Trophoblast cell (in vitro differentiated cells and primary cell): Measurements from ENCODE around the gene ADARB2.

Experiments
- DNase-seq, 2 donors: peaks; one replicate each; pipeline ENCODE4 v3.0.0-alpha.2; 2016
- H2AFZ ChIP-seq: 2 replicates; pipeline ENCODE4 v1.6.1; 2013; ENCODE audit warnings: low read length, moderate library complexity, mild to moderate bottlenecking; ENCODE audit not compliant: insufficient read depth, poor library complexity
- H2AK5ac ChIP-seq: 2 replicates; pipeline ENCODE4 v1.6.1; 2013; ENCODE audit warnings: mild to moderate bottlenecking, low read length
- H2BK120ac ChIP-seq: 2 replicates; pipeline ENCODE4 v1.6.1; 2013; ENCODE audit warnings: low read length, mild to moderate bottlenecking, moderate library complexity; ENCODE audit not compliant: insufficient read depth, poor library complexity
- H2BK12ac ChIP-seq: 2 replicates; pipeline ENCODE4 v1.6.1; 2013; ENCODE audit warnings: mild to moderate bottlenecking, low read length, moderate library complexity
- H2BK5ac ChIP-seq: 2 replicates; pipeline ENCODE4 v1.6.1; 2013; ENCODE audit warnings: low read length, low read depth, moderate library complexity, mild to moderate bottlenecking; ENCODE audit not compliant: poor library complexity
- H3K14ac ChIP-seq: 2 replicates; pipeline ENCODE4 v1.6.1; 2013; ENCODE audit warnings: mild to moderate bottlenecking, low read length
- H3K18ac ChIP-seq: 2 replicates; pipeline ENCODE4 v1.6.1; 2013; ENCODE audit warnings: mild to moderate bottlenecking, low read length
- H3K23ac ChIP-seq: 2 replicates; pipeline ENCODE4 v1.6.1; 2013; ENCODE audit warnings: low read length
- H3K27ac ChIP-seq: 2 replicates; pipeline ENCODE4 v1.5.1; 2013; ENCODE audit warnings: low read depth, mild to moderate bottlenecking, inconsistent platforms, low read length, moderate library complexity
- H3K27me3 ChIP-seq: 2 replicates; pipeline ENCODE4 v1.6.1; 2013; ENCODE audit warnings: inconsistent platforms, mild to moderate bottlenecking, low read length, moderate library complexity; ENCODE audit not compliant: insufficient read depth
- H3K36me3 ChIP-seq, 2 experiments: 1 replicate in 1 of 2; 2 replicates in 1 of 2; pipeline ENCODE4 v1.6.1; 2013; ENCODE audit warnings: low read length in 2 of 2, mild to moderate bottlenecking in 2 of 2, moderate library complexity in 1 of 2; ENCODE audit not compliant: insufficient read depth in 2 of 2, control insufficient read depth in 1 of 2
- H3K4ac ChIP-seq: 2 replicates; pipeline ENCODE4 v1.6.1; 2013; ENCODE audit warnings: low read depth, mild to moderate bottlenecking, low read length, moderate library complexity
- H3K4me1 ChIP-seq, 2 experiments: 1 replicate in 1 of 2; 2 replicates in 1 of 2; pipeline ENCODE4 v1.6.1; 2013; ENCODE audit warnings: low read length in 2 of 2, mild to moderate bottlenecking in 2 of 2, moderate library complexity in 1 of 2; ENCODE audit not compliant: insufficient read depth in 2 of 2, control insufficient read depth in 1 of 2
- H3K4me2 ChIP-seq: 2 replicates; pipeline ENCODE4 v1.6.1; 2013; ENCODE audit warnings: inconsistent platforms, mild to moderate bottlenecking, low read length, moderate library complexity
- H3K4me3 ChIP-seq: 2 replicates; pipeline ENCODE4 v1.5.1; 2013; ENCODE audit warnings: mild to moderate bottlenecking, low read depth, low read length, inconsistent platforms
- H3K79me1 ChIP-seq: one replicate; pipeline ENCODE4 v1.6.1; 2013; ENCODE audit warnings: low read length
- H3K79me2 ChIP-seq: 2 replicates; pipeline ENCODE4 v1.6.1; 2013; ENCODE audit warnings: low read length, mild to moderate bottlenecking; ENCODE audit not compliant: control insufficient read depth, insufficient read depth, poor library complexity
- H3K9ac ChIP-seq: 2 replicates; pipeline ENCODE4 v1.6.1; 2013; ENCODE audit warnings: mild to moderate bottlenecking, low read length
- H3K9me3 ChIP-seq: 2 replicates; pipeline ENCODE4 v1.6.1; 2013; ENCODE audit warnings: low read depth, mild to moderate bottlenecking, control low read depth, inconsistent platforms, low read length; ENCODE audit not compliant: insufficient read depth
- H4K12ac ChIP-seq: 2 replicates; pipeline ENCODE4 v1.6.1; 2013; ENCODE audit warnings: low read depth, mild to moderate bottlenecking, low read length, moderate library complexity
- H4K8ac ChIP-seq: 2 replicates; pipeline ENCODE4 v1.6.1; 2013; ENCODE audit warnings: low read depth, mild to moderate bottlenecking, low read length, moderate library complexity
- H4K91ac ChIP-seq: one replicate; pipeline ENCODE4 v1.6.1; 2013; ENCODE audit warnings: low read depth, mild to moderate bottlenecking, low read length, moderate library complexity
- WGBS: extraction: QIAGEN DNeasy Blood & Tissue Kit; methylation state at CpG from one replicate; pipeline ENCODE4 v1.1.7; 2013; ENCODE audit warnings: missing lambda C conversion rate; ENCODE audit not compliant: insufficient read length, insufficient coverage; ENCODE audit errors: extremely low coverage; 5-methylcytosine and 5-hydroxymethylcytosine counted together

The ADARB2 gene

DNA sequence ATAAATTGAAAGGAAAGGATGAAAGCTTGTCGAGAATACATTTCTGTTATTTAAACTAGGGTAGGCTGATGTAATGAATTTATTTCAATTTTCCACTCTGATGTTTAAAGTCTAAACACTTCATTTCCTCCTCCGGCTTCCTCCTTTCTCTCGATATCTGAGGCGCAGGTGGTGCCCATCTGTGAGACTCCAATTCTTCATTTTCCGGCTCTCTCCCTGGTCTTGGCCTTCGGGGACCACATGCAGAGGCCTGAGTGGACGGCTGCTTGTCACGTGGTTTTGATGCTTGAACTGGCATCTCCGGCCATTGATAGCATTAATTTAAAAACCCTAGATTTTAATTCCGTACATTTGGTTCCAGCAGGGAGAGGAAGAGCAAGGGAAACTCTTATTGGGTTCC, 5.8 kb upstream of the ADARB2 start:
- Histone ChIP-seq H2BK120ac (no peak overlapping the region), H4K8ac (no peak overlapping the region), H3K4me3 (no peak overlapping the region), H3K4me1 (no peaks in the 10 kb centered on the region), H3K9me3 (peaks cover 9% of the 10 kb centered on the region), H2BK5ac (no peak overlapping the region), H2AFZ (no peak overlapping the region), H3K4ac (no peak overlapping the region), H3K27ac (no peak overlapping the region), H4K91ac (no peak overlapping the region), H3K79me1 (no peaks in the 10 kb centered on the region), H2BK12ac (no peak overlapping the region), H4K12ac (no peak overlapping the region), H3K27me3 (no peaks in the 10 kb centered on the region), H2AK5ac (no peak overlapping the region), H3K4me2 (no peak overlapping the region), H3K9ac (no peak overlapping the region), H3K36me3 (no peaks in the 10 kb centered on the region), H3K18ac (no peak overlapping the region), H3K79me2 (no peaks in the 10 kb centered on the region), H3K23ac (no peak overlapping the region), H3K14ac (no peak overlapping the region)
- no CpG with 5 or more reads among the region's 10 CpGs for WGBS
- no peak for DNase-seq

DNA sequence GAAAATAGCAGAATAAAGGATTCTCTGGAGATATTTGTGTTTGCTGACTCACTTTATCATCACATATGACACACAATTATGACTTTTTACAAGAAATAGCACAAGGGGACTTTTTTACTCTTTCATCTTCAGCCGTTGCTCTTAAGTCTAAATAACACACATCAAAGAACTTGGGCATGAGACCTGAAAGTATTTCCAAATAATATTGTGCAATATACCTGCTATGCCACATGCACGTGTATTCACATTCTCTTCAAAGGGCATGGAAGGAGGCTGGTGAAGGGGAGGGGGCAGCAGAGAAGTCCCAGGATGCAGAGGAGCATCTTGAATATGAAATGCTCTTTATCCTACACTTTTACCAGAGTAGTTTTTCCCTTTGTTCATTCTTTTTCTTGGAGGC, 4.1 kb upstream of the ADARB2 start:
- Histone ChIP-seq H3K14ac (no peak overlapping the region), H3K9ac (no peak overlapping the region), H3K23ac (no peak overlapping the region), H3K4me1 (peaks cover 7 to 8% of the 10 kb centered on the region in 2 experiments), H4K91ac (no peak overlapping the region), H3K4me2 (no peak overlapping the region), H3K4ac (no peak overlapping the region), H3K79me1 (no peaks in the 10 kb centered on the region), H3K36me3 (no peaks in the 10 kb centered on the region), H3K18ac (no peak overlapping the region), H3K79me2 (no peaks in the 10 kb centered on the region), H3K27ac (no peak overlapping the region), H3K9me3 (peaks cover 4% of the 10 kb centered on the region), H2AK5ac (no peak overlapping the region), H2BK120ac (no peak overlapping the region), H4K8ac (no peak overlapping the region), H2AFZ (no peak overlapping the region), H2BK12ac (no peak overlapping the region), H4K12ac (no peak overlapping the region), H3K4me3 (no peak overlapping the region), H3K27me3 (peaks cover 11% of the 10 kb centered on the region), H2BK5ac (no peak overlapping the region)
- no peak for DNase-seq
- WGBS: no CpG with 5 or more reads among the region's 2 CpGs

DNA sequence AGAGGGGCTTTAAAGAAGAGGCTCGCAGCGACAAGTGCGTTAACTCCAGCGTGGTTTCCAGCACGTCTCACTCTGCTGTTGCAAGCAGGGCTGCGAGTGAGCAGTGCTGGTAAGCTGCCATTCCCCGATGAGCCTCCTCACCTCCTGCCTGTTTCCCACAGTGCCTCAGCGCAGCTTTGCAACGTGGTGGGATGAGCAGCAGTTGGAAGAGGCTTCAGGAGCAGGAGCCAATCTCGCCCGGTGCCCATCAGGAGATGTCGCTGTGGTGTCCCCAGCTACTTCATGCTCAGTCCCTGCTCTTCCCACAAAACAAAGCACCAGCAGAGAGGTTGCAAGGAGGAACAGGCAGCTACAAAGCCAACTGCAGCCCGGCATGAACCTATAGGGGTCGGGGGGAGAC, 2.4 kb upstream of the ADARB2 start:
- Histone ChIP-seq H3K27ac (no peak overlapping the region), H3K4me1 (peaks cover 8% of the 10 kb centered on the region in 2 experiments), H3K79me1 (no peaks in the 10 kb centered on the region), H3K18ac (no peak overlapping the region), H3K4me3 (no peak overlapping the region), H3K9me3 (no peaks in the 10 kb centered on the region), H3K4me2 (no peak overlapping the region), H4K91ac (no peak overlapping the region), H3K23ac (no peak overlapping the region), H2BK5ac (no peak overlapping the region), H4K12ac (no peak overlapping the region), H3K4ac (no peak overlapping the region), H2BK12ac (no peak overlapping the region), H2BK120ac (no peak overlapping the region), H3K36me3 (no peaks in the 10 kb centered on the region), H4K8ac (no peak overlapping the region), H2AFZ (no peak overlapping the region), H3K14ac (no peak overlapping the region), H3K27me3 (peaks cover 21% of the 10 kb centered on the region), H3K79me2 (no peaks in the 10 kb centered on the region), H3K9ac (no peak overlapping the region), H2AK5ac (no peak overlapping the region)
- no CpG with 5 or more reads among the region's 14 CpGs for WGBS
- no peak for DNase-seq

DNA sequence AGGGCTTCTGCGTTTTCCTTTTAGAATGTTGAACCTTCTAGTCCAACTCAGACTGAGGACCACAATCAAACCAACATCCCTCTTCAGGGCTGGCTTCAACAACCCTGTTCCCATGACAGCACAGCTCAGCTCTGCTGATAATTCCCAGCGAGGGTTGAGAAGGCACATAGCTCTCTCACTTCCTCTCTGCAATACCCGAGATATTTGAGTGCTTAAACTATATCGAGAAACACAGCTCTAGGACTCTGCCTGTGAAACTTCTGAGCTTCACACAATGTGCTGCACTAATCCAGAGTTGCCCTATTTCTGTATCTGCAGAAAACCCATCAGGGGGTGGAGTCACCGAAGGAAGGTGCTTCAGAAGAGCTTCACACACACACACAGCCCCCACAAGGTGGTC, 1.6 kb upstream of the ADARB2 start:
- no peak overlapping the region for H2AFZ ChIP-seq

More for the DNA sequence above, 1.6 kb upstream of the ADARB2 start:
- Histone ChIP-seq H3K9me3 (no peaks in the 10 kb centered on the region), H3K4me1 (peaks cover 8% of the 10 kb centered on the region in 2 experiments), H3K4me3 (no peak overlapping the region), H3K14ac (no peak overlapping the region), H3K36me3 (no peaks in the 10 kb centered on the region), H3K4me2 (no peak overlapping the region), H3K9ac (no peak overlapping the region), H2BK120ac (no peak overlapping the region), H2BK5ac (no peak overlapping the region), H4K91ac (no peak overlapping the region), H3K79me2 (no peaks in the 10 kb centered on the region), H3K27ac (no peak overlapping the region), H4K8ac (no peak overlapping the region), H2BK12ac (no peak overlapping the region), H3K4ac (no peak overlapping the region), H3K18ac (no peak overlapping the region), H3K27me3 (peaks cover 21% of the 10 kb centered on the region), H3K79me1 (no peaks in the 10 kb centered on the region), H4K12ac (no peak overlapping the region), H2AK5ac (no peak overlapping the region), H3K23ac (no peak overlapping the region)
- DNase-seq: no peak
- WGBS: no CpG with 5 or more reads among the region's 5 CpGs
